ENCODE results near the gene CPPED1.

Gene CPPED1

GRCh38 chr16:12629271-12629670 lies 174.4 kb downstream of the CPPED1 start:
- no peak for DNase-seq

DNA sequence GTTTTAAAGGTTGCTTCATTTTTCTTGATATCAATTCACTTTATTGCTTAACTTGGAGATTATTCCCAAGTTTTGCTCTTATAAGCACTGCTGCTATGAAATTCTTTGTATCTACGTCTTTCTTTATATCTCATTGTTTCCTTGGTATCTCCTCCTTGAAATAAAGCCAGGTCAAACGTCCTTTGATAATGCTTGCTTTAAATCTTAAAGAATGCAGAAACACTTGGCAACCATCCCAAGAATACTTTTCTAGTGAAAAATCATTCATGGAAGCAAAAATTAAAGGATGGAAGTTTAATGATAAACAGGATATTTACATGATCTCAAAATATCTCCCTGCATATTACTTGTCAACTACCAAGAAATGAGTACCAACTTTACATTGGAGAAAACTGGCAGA lies 175.2 kb downstream of the CPPED1 start:
- DNase-seq, result no peak

DNA sequence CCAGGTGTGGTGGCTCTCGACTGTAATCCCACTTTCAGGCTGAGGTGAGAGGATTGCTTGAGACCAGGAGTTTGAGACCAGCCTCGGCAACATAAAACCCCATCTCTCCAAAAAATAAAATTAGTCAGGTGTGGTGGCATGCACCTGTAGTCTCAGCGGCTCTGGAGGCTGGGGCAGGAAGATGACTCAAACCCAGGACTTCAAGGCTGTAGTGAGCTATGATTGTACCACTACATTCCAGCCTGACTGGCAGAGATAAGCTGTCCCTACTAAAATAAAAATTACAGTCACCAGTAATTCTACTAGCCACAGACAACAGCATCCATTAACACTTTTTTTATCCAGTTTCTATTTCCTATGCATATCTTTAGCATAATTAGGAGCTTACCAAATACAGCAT lies 176.3 kb downstream of the CPPED1 start:
- no peak for DNase-seq

- DNase-seq, result no peak
Observed at GRCh38 chr16:12626411-12626810, 177.3 kb downstream of the CPPED1 start.

DNA sequence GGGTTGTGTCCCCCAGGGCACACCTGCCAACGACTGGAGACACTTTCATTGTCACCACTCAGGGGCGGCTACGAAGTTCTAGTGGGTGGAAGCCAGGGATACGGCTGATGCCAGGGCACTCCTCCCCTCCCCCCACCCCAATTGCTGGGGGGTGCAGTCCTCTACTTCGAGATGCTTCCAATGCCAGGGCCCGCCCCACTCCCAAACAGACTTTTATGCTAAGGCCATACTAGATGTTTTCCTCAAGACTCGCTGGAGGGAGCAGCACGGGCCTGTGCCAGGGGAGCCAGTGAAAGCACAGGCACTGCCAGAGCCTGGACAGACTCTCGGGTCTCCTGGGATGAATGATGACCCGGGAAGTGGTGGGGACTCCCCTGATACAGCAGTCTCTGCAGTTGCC lies 178.0 kb downstream of the CPPED1 start:
- DNase-seq, result no peak

GRCh38 chr16:12625068-12625467 lies 178.6 kb downstream of the CPPED1 start:
- DNase-seq, result no peak

GRCh38 chr16:12620150-12620549 lies 183.5 kb downstream of the CPPED1 start:
- no peak for DNase-seq

GRCh38 chr16:12618515-12618914 lies 185.2 kb downstream of the CPPED1 start:
- no peak for DNase-seq

GRCh38 chr16:12617401-12617819 lies 186.3 kb downstream of the CPPED1 start:
- DNase-seq, result peak in 1 of 5 donors; percentile 8

DNA sequence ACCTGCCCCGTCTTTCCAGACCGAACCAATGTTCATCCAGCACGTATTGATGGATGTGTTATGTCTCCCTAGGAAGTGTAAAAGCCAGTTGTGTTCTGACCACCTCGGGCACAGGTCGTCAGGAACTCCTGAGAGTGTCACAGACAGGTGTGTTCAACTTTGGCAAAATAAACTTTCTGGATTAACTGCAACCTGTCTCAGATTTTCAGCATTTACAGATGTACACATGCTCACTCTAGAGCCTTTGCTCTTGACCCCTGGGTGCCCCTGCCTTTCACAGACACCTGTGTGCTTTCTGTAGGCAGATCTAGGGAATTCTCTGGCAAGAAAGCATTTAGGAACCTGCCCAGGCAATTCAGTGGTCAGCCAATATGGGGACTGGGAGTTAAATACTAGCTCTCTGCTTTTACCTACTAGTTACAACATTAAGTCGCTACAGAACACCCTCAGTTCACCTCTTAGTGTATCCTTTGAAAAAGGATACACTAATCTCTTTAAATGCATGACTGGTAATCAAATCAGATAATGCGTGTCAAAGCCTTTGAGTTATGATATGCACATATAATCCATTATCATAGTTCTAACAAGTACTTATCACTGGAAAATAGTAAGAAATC lies 188.9 kb downstream of the CPPED1 start:
- no peak for DNase-seq

GRCh38 chr16:12613992-12614661 lies 189.6 kb downstream of the CPPED1 start:
- no peak for DNase-seq

DNA sequence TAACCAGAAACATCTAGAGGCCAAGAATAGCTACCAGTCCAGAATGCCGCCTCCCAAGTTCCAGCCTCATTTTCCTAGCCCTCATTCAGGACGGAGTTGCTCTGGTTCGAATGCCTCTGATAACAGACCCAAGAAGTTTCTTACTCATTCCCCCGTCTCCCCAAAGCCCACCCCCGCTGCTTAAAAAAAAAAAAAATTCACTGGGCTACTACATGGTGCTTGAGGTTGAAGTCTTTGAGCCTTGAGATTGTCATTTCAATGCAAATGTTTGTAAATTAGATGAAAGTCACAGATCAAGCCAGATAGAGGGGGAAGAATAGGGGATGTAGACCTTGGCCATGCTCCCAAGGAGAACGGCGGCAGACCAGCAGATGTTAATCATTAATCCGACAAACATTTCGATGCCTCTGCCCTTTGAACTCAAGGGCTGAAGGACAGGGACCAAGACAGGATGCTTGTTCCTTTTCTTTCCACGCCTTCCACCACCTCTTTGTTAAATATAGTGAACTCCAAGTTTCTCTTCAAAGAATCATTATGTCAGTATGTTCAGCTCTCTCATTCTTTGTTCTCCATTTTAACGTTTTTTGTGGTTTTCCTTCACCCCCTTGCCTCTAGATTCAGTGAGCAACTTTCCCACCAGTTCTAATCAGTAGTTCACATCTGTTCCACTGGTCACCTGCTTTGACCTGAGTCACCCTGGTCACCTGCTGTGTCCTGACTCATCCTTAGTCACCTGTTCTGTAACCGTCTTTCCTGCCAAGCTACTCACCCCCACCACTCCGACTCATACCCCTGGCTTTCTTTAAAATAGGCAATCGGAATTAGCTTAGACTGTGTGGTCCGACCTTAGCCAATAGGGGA lies 190.3 kb downstream of the CPPED1 start:
- DNase-seq, result peak in 1 of 5 donors; percentile 61

GRCh38 chr16:12612598-12613101 lies 191.0 kb downstream of the CPPED1 start:
- DNase-seq, result no peak

DNA sequence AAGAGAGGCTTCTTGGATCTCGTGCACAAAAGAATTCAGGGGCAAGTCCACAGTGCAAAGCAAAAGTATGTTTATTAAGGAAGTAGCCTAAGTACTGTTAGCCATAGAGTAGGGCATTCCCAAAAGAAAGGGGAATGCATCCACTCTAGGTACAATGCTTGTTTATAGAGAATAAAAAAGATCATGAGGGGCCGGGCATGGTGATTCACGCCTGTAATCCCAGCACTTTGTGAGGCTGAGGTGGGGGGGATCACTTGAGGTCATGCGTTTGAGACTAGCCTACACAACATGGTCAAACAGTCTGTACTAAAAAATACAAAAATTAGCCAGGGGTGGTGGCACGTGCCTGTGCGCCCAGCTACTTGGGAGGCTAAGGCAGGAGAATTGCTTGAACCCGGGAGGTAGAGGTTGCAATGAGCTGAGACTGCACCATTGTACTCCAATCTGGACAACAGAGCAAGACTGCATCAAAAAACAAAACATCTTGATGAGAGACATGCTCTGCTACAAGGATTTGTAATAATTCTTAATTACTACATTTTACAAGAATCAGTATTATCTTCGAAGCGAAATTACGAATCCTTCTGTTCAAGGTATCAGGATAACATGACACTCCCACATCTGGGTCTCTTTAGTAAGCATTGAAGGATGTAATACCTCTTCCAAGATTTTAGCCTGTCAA lies 191.6 kb downstream of the CPPED1 start:
- no peak for DNase-seq

DNA sequence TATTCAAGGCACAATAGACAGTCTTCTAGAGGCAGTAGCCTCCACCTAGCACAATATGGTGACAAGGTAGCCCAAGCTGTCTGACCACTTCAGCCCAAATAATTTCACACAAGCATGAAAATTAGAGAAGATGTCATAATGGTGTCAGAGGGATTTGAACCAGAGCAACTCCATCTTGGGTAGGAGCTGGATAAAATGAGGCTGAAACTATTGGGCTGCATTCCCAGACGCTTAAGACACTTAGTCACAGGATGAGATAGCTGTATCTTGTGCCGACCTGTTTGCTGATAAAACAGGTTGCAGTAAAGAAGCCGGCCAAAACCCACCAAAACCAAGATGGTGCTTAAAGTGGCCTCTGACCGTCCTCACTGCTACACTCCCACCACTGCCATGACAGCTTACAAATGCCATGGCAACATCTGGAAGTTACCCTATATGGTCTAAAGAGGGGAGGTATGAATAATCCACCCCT lies 192.6 kb downstream of the CPPED1 start:
- DNase-seq, result no peak

DNA sequence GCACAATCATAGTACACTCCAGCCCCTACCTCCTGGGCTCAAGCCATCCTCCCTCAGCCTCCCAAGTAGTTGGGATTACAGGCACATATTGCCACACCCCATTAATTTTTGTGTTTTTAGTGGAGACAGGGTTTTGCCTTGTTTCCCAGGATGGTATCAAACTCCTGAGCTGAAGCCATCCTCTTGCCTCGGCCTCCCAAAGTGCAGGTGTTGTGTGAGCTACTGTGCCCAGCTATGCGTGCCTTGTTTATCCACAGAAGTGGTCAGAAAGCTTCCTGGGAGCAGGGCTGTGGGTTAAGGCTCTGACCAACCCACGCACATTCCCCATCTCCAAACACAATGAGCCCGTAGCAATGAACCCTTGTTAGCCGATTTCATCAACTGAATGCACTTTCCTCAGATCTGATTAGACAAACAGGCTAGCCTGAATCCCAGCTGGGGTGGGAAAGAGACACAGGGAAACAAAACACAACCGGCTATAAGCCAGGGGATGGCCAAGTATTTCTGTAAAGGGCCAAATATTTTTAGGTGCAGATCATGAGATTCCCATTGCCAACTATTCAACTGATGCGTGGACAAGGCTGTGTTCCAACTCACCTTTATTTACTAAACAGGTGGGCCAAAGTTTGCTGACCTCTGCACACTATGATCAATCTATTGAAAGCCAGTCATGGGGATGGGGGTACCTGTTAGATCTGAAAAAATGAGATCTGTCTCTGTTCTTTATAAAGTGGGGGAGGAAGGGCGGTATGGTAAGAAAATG lies 193.6 kb downstream of the CPPED1 start:
- no peak for DNase-seq

Measured in T-helper 1 cell (primary cell).